ENCODE measurements around the gene EZR. TPM values are rescaled to one million over a fixed set of nuclear protein-coding genes. Genes with fewer than 3 reads are reported as not detected.

Gene EZR
- total and polyA plus RNA-seq, 2 of the 13 experiments (the other 11 are each of a cell fraction or from before 2014, with no cell fraction given), result 34.7 to 60.3 TPM

GRCh38 chr6:158764926-158765325 lies 54.2 kb downstream of the EZR start:
- intact Hi-C loops (cut with micrococcal nuclease; ENCODE audit: unreplicated experiment), result no loop called here
- BruUV-seq (replicated peaks), result no TSS peak

GRCh38 chr6:158764183-158764849 lies 54.9 kb downstream of the EZR start:
- Histone ChIP-seq H3K9me3 (ENCODE audit: low read length) (no peaks in the 10 kb centered on the region), H3K4me3 (replicated peaks in 1 of 3; ENCODE audit: insufficient read depth in 1 of 3, low read depth in 2 of 3, low read length in 3 of 3) (no peak overlapping the region), H3K4me1 (ENCODE audit: insufficient read depth, low read length) (no peaks in the 10 kb centered on the region), H3K79me2 (ENCODE audit: insufficient read depth, low read length) (no peaks in the 10 kb centered on the region), H3K36me3 (replicated peaks in 1 of 2; ENCODE audit: control insufficient read depth in 1 of 2, insufficient read depth in 2 of 2, low read length in 2 of 2) (peaks cover 21 to 39% of the 10 kb centered on the region in 2 experiments), H3K4me2 (ENCODE audit: low read depth, low read length) (no peak overlapping the region), H4K20me1 (ENCODE audit: insufficient read depth, low read length) (no peaks in the 10 kb centered on the region), H3K27me3 (ENCODE audit: control insufficient read depth in 1 of 2, insufficient read depth in 2 of 2, low read length in 2 of 2) (no peaks in the 10 kb centered on the region), H3K27ac (ENCODE audit: extremely low read length, insufficient read depth, low read length) (no peak overlapping the region), H2AFZ (ENCODE audit: low read length) (no peak overlapping the region), H3K9ac (ENCODE audit: insufficient read depth, low read depth, low read length) (no peak overlapping the region)
- in situ Hi-C loops (cut with HindIII; ENCODE audit: extremely low pct_ligation_motif_present, low pct_unique_long_range_greater_than_20kb) (no loop called here), intact Hi-C loops (cut with micrococcal nuclease; ENCODE audit: unreplicated experiment) (no loop called here)
- ATAC-seq (no peak), FAIRE-seq (no peak), DNase-seq (ENCODE audit: low spot score) (no peak)
- POLR2A ChIA-PET, result no interaction called here
- no TSS peak for BruUV-seq (replicated peaks)
- CTCF ChIA-PET (ENCODE audit: low intra/inter-chr PET ratio, low total read pairs), result no interaction called here
- WGBS (ENCODE audit: low lambda C conversion rate), result 93% methylated on average over 13 of the region's 14 CpGs
- no peak for TF ChIP-seq ZNF253 (CRISPR knock-in tag; IDR thresholded peaks at IDR 0.05; ENCODE audit: borderline replicate concordance)
- no peak for TF ChIP-seq ZNF597 (CRISPR knock-in tag; IDR thresholded peaks at IDR 0.05)
- peak; percentile 22; the same call in 1 of the 2 replicates for TF ChIP-seq KDM2A (CRISPR knock-in tag; IDR thresholded peaks at IDR 0.05; ENCODE audit: borderline replicate concordance, low read depth)
- TF ChIP-seq SKIL (CRISPR knock-in tag; IDR thresholded peaks at IDR 0.05; ENCODE audit: borderline replicate concordance), result no peak
- no peak for TF ChIP-seq RARA (CRISPR knock-in tag; IDR thresholded peaks at IDR 0.05)
- no peak for TF ChIP-seq POGK (CRISPR knock-in tag; conservative IDR thresholded peaks at IDR 0.05)
- no peak for TF ChIP-seq THYN1 (CRISPR knock-in tag; IDR thresholded peaks at IDR 0.05; ENCODE audit: borderline replicate concordance, low read depth)
- TF ChIP-seq ZNF33A (CRISPR knock-in tag; IDR thresholded peaks at IDR 0.05; ENCODE audit: borderline replicate concordance), result no peak
- TF ChIP-seq SIN3B (IDR thresholded peaks at IDR 0.05; ENCODE audit: low read length), result no peak
- TF ChIP-seq POLR2G (IDR thresholded peaks at IDR 0.05; ENCODE audit: low read depth, low read length), result peak; percentile 28; the same call in 1 of the 2 replicates
- TF ChIP-seq MED8 (CRISPR knock-in tag; IDR thresholded peaks at IDR 0.05; ENCODE audit: insufficient replicate concordance), result no peak

More at GRCh38 chr6:158764926-158765325, 54.2 kb downstream of the EZR start:
- no peak for FAIRE-seq
- no peaks in the 10 kb centered on the region for H3K9me3 ChIP-seq (ENCODE audit: low read length)
- no peak overlapping the region for H3K4me2 ChIP-seq (ENCODE audit: low read depth, low read length)
- 0 out of 2 replicates have a peak, but pooled peaks have one; percentile 7 for TF ChIP-seq POLR2G (IDR thresholded peaks at IDR 0.05; ENCODE audit: low read depth, low read length)
- TF ChIP-seq RFX3 (CRISPR knock-in tag; IDR thresholded peaks at IDR 0.05), result no peak
- no peak for TF ChIP-seq ARNT (IDR thresholded peaks at IDR 0.05)
- no peaks in the 10 kb centered on the region for H4K20me1 ChIP-seq (ENCODE audit: insufficient read depth, low read length)
- H3K4me3 ChIP-seq (replicated peaks in 1 of 3; ENCODE audit: insufficient read depth in 1 of 3, low read depth in 2 of 3, low read length in 3 of 3), result no peak overlapping the region
- in situ Hi-C loops (cut with HindIII; ENCODE audit: extremely low pct_ligation_motif_present, low pct_unique_long_range_greater_than_20kb), result no loop called here
- H3K9ac ChIP-seq (ENCODE audit: insufficient read depth, low read depth, low read length), result no peak overlapping the region
- 96% methylated on average over 9 of the region's 9 CpGs for WGBS (ENCODE audit: low lambda C conversion rate)
- H3K36me3 ChIP-seq (replicated peaks in 1 of 2; ENCODE audit: control insufficient read depth in 1 of 2, insufficient read depth in 2 of 2, low read length in 2 of 2), result peaks cover 27 to 45% of the 10 kb centered on the region in 2 experiments
- POLR2A ChIA-PET, result no interaction called here
- no peaks in the 10 kb centered on the region for H3K27me3 ChIP-seq (ENCODE audit: control insufficient read depth in 1 of 2, insufficient read depth in 2 of 2, low read length in 2 of 2)
- no peak for DNase-seq (ENCODE audit: low spot score)
- H3K27ac ChIP-seq (ENCODE audit: extremely low read length, insufficient read depth, low read length), result no peak overlapping the region
- no peak overlapping the region for H2AFZ ChIP-seq (ENCODE audit: low read length)
- H3K79me2 ChIP-seq (ENCODE audit: insufficient read depth, low read length), result no peaks in the 10 kb centered on the region
- CTCF ChIA-PET (ENCODE audit: low intra/inter-chr PET ratio, low total read pairs), result no interaction called here
- no peak for ATAC-seq
- no peaks in the 10 kb centered on the region for H3K4me1 ChIP-seq (ENCODE audit: insufficient read depth, low read length)
